Measurements from ENCODE around the gene HIBCH. TPM values are rescaled to one million over a fixed set of nuclear protein-coding genes. Genes with fewer than 3 reads are reported as not detected.

The HIBCH gene
- total RNA-seq, 1 experiment from 2014 or later, result 26.5 TPM

- POLR2A ChIA-PET, result no interaction called here
- no peaks in the 10 kb centered on the region for H3K9me3 Mint-ChIP-seq
- no peaks in the 10 kb centered on the region for H3K27me3 Mint-ChIP-seq (ENCODE audit: low read depth)
- ATAC-seq, result no peak
- no peak overlapping the region for H3K27ac Mint-ChIP-seq
- TF ChIP-seq TEAD4 (CRISPR knock-in tag; IDR thresholded peaks at IDR 0.05) (no peak), TCF7 (CRISPR knock-in tag; IDR thresholded peaks at IDR 0.05; ENCODE audit: low read depth) (no peak), IRF2 (CRISPR knock-in tag; IDR thresholded peaks at IDR 0.05; ENCODE audit: borderline replicate concordance, low read depth) (no peak), PREB (CRISPR knock-in tag; IDR thresholded peaks at IDR 0.05; ENCODE audit: borderline replicate concordance) (no peak), E2F4 (CRISPR knock-in tag; IDR thresholded peaks at IDR 0.05; ENCODE audit: borderline replicate concordance, low read depth) (no peak), NR3C1 (CRISPR knock-in tag; conservative IDR thresholded peaks at IDR 0.05; ENCODE audit: low read depth) (no peak), PRDM15 (CRISPR knock-in tag; IDR thresholded peaks at IDR 0.05) (no peak), ELF4 (CRISPR knock-in tag; IDR thresholded peaks at IDR 0.05; ENCODE audit: low read depth) (no peak), IRF1 (CRISPR knock-in tag; IDR thresholded peaks at IDR 0.05) (no peak), ARID4B (CRISPR knock-in tag; IDR thresholded peaks at IDR 0.05; ENCODE audit: borderline replicate concordance) (no peak), NR1H2 (CRISPR knock-in tag; IDR thresholded peaks at IDR 0.05) (no peak), ZNF138 (CRISPR knock-in tag; conservative IDR thresholded peaks at IDR 0.05) (no peak), SMAD4 (CRISPR knock-in tag; IDR thresholded peaks at IDR 0.05) (no peak)
- peaks cover 10% of the 10 kb centered on the region for H3K4me1 Mint-ChIP-seq
- CTCF ChIA-PET, result no interaction called here
- no peak overlapping the region for H3K4me3 Mint-ChIP-seq
- H3K36me3 Mint-ChIP-seq, result no peaks in the 10 kb centered on the region
- no peak for DNase-seq (ENCODE audit: low spot score)
Observed at GRCh38 chr2:190360965-190361364, 41.3 kb upstream of the HIBCH start.

GRCh38 chr2:190360561-190360960 lies 40.9 kb upstream of the HIBCH start:
- Mint-ChIP-seq H3K4me3 (no peak overlapping the region), H3K27me3 (ENCODE audit: low read depth) (no peaks in the 10 kb centered on the region), H3K36me3 (no peaks in the 10 kb centered on the region), H3K27ac (no peak overlapping the region), H3K4me1 (peaks cover 11% of the 10 kb centered on the region), H3K9me3 (no peaks in the 10 kb centered on the region)
- CTCF ChIA-PET, result no interaction called here
- ATAC-seq, result no peak
- DNase-seq (ENCODE audit: low spot score), result no peak
- POLR2A ChIA-PET, result no interaction called here
- TF ChIP-seq ZNF532 (CRISPR knock-in tag; IDR thresholded peaks at IDR 0.05; ENCODE audit: borderline replicate concordance) (no peak), ZNF232 (CRISPR knock-in tag; IDR thresholded peaks at IDR 0.05) (no peak), ZNF281 (CRISPR knock-in tag; IDR thresholded peaks at IDR 0.05) (no peak), NR3C1 (CRISPR knock-in tag; conservative IDR thresholded peaks at IDR 0.05; ENCODE audit: low read depth) (no peak), ZNF423 (CRISPR knock-in tag; IDR thresholded peaks at IDR 0.05) (no peak)
